H1 (cell line): ENCODE measurements around the gene MOCS3. TPM values are rescaled to one million over a fixed set of nuclear protein-coding genes. Genes with fewer than 3 reads are reported as not detected.

Experiments used
- CTCF ChIA-PET: fragments of 300-600 bp; sonication (Branson Sonifier 250); formaldehyde crosslinking; loops from one replicate; lab custom pipeline; 2021; ENCODE audit not compliant: partially characterized antibody; lab: Charles Lee
- POLR2A ChIA-PET: fragments of 300-600 bp; sonication (Branson Sonifier 250); formaldehyde crosslinking; loops from one replicate; lab custom pipeline; 2021; ENCODE audit warnings: inconsistent platforms; ENCODE audit not compliant: partially characterized antibody; lab: Charles Lee
- DNase-seq, 2 experiments: peaks; one replicate each; pipeline versions ENCODE4 v3.0.0 to v3.0.0-alpha.2; 2010 to 2022; ENCODE audit warnings: low spot score in 2 of 2, low read depth in 1 of 2, mixed read lengths in 1 of 2
- FAIRE-seq: peaks from 2 replicates; lab custom pipeline; 2011; peaks lifted over from hg19 to GRCh38; lab: Jason Lieb, UNC
- H2AFZ ChIP-seq: 2 replicates; pipeline ENCODE4 v1.8.1; 2012; ENCODE audit warnings: low read length, inconsistent platforms
- H2AK5ac ChIP-seq: 2 replicates; pipeline ENCODE4 v1.6.1; 2013; ENCODE audit warnings: low read depth, low read length
- H2BK120ac ChIP-seq: replicated peaks from 2 replicates; pipeline ENCODE3; 2013; ENCODE audit warnings: low read depth, low read length, inconsistent platforms
- H2BK12ac ChIP-seq: 2 replicates; pipeline ENCODE4 v1.6.1; 2013; ENCODE audit warnings: low read depth, low read length
- H2BK15ac ChIP-seq: 2 replicates; pipeline ENCODE4 v1.6.1; 2013; ENCODE audit warnings: low read length
- H2BK20ac ChIP-seq: 2 replicates; pipeline ENCODE4 v1.6.1; 2013; ENCODE audit warnings: low read length
- H2BK5ac ChIP-seq: 2 replicates; pipeline ENCODE4 v1.6.1; 2013; ENCODE audit warnings: low read depth, low read length
- H3K14ac ChIP-seq: 2 replicates; pipeline ENCODE4 v1.6.1; 2013; ENCODE audit warnings: inconsistent platforms; ENCODE audit not compliant: insufficient read length
- H3K18ac ChIP-seq: 2 replicates; pipeline ENCODE4 v1.6.1; 2013; ENCODE audit warnings: low read length; ENCODE audit errors: extremely low read depth
- H3K23ac ChIP-seq: 2 replicates; pipeline ENCODE4 v1.6.1; 2013; ENCODE audit warnings: inconsistent platforms; ENCODE audit not compliant: insufficient read length
- H3K23me2 ChIP-seq: 2 replicates; pipeline ENCODE4 v1.6.1; 2013; ENCODE audit warnings: low read depth, low read length
- H3K27ac ChIP-seq: 2 replicates; pipeline ENCODE4 v1.6.1; 2011; ENCODE audit warnings: low read depth, low read length, inconsistent platforms
- H3K27me3 ChIP-seq, 4 experiments: replicated peaks in 1 of 4; 1 replicate in 1 of 4; 2 replicates in 3 of 4; pipeline versions ENCODE4 v1.6.1 to v1.8.1; 2011 to 2013; ENCODE audit warnings: low read length in 3 of 4, mild to moderate bottlenecking in 3 of 4, inconsistent platforms in 2 of 4, mixed read lengths in 2 of 4, moderate library complexity in 1 of 4; ENCODE audit not compliant: control insufficient read depth in 3 of 4, insufficient read depth in 3 of 4; ENCODE audit errors: extremely low read depth in 1 of 4
- H3K36me3 ChIP-seq, 4 experiments: 2 replicates each; pipeline versions ENCODE4 v1.6.1 to v1.8.1; 2011 to 2013; ENCODE audit warnings: mild to moderate bottlenecking in 4 of 4, low read length in 3 of 4, moderate library complexity in 2 of 4, control low read depth in 1 of 4, inconsistent platforms in 1 of 4; ENCODE audit not compliant: insufficient read depth in 4 of 4, control insufficient read depth in 2 of 4
- H3K4ac ChIP-seq: replicated peaks from 2 replicates; pipeline ENCODE3; 2013; ENCODE audit warnings: low read length, low read depth, mixed read lengths, inconsistent platforms; ENCODE audit not compliant: insufficient read length
- H3K4me1 ChIP-seq, 4 experiments: replicated peaks in 1 of 4; 1 replicate in 1 of 4; 2 replicates in 3 of 4; pipeline versions ENCODE4 v1.6.1 to v1.8.1; 2011 to 2013; ENCODE audit warnings: low read length in 3 of 4, inconsistent platforms in 2 of 4, mixed read lengths in 1 of 4; ENCODE audit not compliant: insufficient read depth in 4 of 4, control insufficient read depth in 3 of 4
- H3K4me2 ChIP-seq, 2 experiments: 2 replicates each; pipeline versions ENCODE4 v1.6.1 to v1.8.1; 2011 to 2013; ENCODE audit warnings: low read depth in 2 of 2, low read length in 2 of 2, control low read depth in 1 of 2, inconsistent platforms in 1 of 2, mild to moderate bottlenecking in 1 of 2; ENCODE audit not compliant: insufficient read depth in 1 of 2
- H3K4me3 ChIP-seq, 4 experiments: fragments of 200-600, 300-600 bp in 1 of 4; sonication (generic), shearing (Covaris generic), sonication (Bioruptor Twin) in 1 of 4; 2 replicates each; pipeline versions ENCODE4 v1.5.1 to v1.8.1; 2011 to 2016; ENCODE audit warnings: low read length in 4 of 4, low read depth in 3 of 4, control low read depth in 2 of 4, inconsistent platforms in 2 of 4, mild to moderate bottlenecking in 2 of 4, mixed read lengths in 1 of 4, moderate library complexity in 1 of 4; ENCODE audit not compliant: insufficient read depth in 2 of 4; ENCODE audit errors: extremely low read depth in 1 of 4
- H3K56ac ChIP-seq: replicated peaks from 2 replicates; pipeline ENCODE3; 2013; ENCODE audit warnings: low read depth, mild to moderate bottlenecking, mixed read lengths, low read length, inconsistent platforms; ENCODE audit not compliant: insufficient read length
- H3K79me1 ChIP-seq: 2 replicates; pipeline ENCODE4 v1.6.1; 2013; ENCODE audit warnings: low read depth, low read length, control low read depth
- H3K79me2 ChIP-seq, 2 experiments: 2 replicates each; pipeline versions ENCODE4 v1.6.1 to v1.8.1; 2012 to 2013; ENCODE audit warnings: low read length in 2 of 2, mild to moderate bottlenecking in 2 of 2, inconsistent platforms in 1 of 2; ENCODE audit not compliant: insufficient read depth in 2 of 2, control insufficient read depth in 1 of 2
- H3K9ac ChIP-seq, 4 experiments: replicated peaks in 1 of 4; 1 replicate in 1 of 4; 2 replicates in 3 of 4; pipeline versions ENCODE4 v1.6.1 to v1.8.1; 2011 to 2013; ENCODE audit warnings: low read depth in 3 of 4, low read length in 3 of 4, control low read depth in 2 of 4, mild to moderate bottlenecking in 2 of 4, moderate library complexity in 2 of 4, inconsistent platforms in 1 of 4; ENCODE audit errors: extremely low read depth in 1 of 4
- H3K9me3 ChIP-seq, 2 experiments: 2 replicates each; pipeline versions ENCODE4 v1.6.1 to v1.8.1; 2012 to 2013; ENCODE audit warnings: mild to moderate bottlenecking in 2 of 2, moderate library complexity in 2 of 2, control low read depth in 1 of 2, inconsistent platforms in 1 of 2, low read depth in 1 of 2, low read length in 1 of 2, mixed read lengths in 1 of 2; ENCODE audit not compliant: insufficient read depth in 2 of 2
- H4K20me1 ChIP-seq, 2 experiments: replicated peaks in 1 of 2; 2 replicates each; pipeline versions ENCODE3 to v1.8.1; 2011 to 2013; ENCODE audit warnings: inconsistent platforms in 2 of 2, low read length in 2 of 2, mild to moderate bottlenecking in 1 of 2; ENCODE audit not compliant: insufficient read depth in 2 of 2, control insufficient read depth in 1 of 2
- H4K5ac ChIP-seq: 2 replicates; pipeline ENCODE4 v1.6.1; 2013; ENCODE audit warnings: low read length, low read depth, mixed read lengths, inconsistent platforms; ENCODE audit not compliant: insufficient read length
- H4K8ac ChIP-seq: 2 replicates; pipeline ENCODE4 v1.8.0; 2013; ENCODE audit warnings: mild to moderate bottlenecking, moderate library complexity, low read length, inconsistent platforms; ENCODE audit not compliant: insufficient read depth; ENCODE audit errors: extremely low read depth
- H4K91ac ChIP-seq: replicated peaks from 2 replicates; pipeline ENCODE3; 2013; ENCODE audit warnings: low read length, mixed read lengths, inconsistent platforms; ENCODE audit not compliant: insufficient read length
- FOSL1 ChIP-seq: IDR thresholded peaks from 2 replicates; pipeline ENCODE4 v1.6.1; 2011; ENCODE audit warnings: mild to moderate bottlenecking, low read depth, low read length, moderate library complexity; ENCODE audit not compliant: insufficient read depth
- GTF2F1 ChIP-seq: IDR thresholded peaks from 2 replicates; pipeline ENCODE4 v1.6.1; 2012; ENCODE audit warnings: low read depth, low read length, improper control_type of control experiment, borderline replicate concordance
- KDM5A ChIP-seq: fragments of 200-600 bp; IDR thresholded peaks from 2 replicates; pipeline ENCODE4 v1.7.1; 2012; ENCODE audit warnings: mild to moderate bottlenecking, low read length, inconsistent platforms, mixed read lengths
- PHF8 ChIP-seq: fragments of 200-600 bp; sonication (generic); conservative IDR thresholded peaks from 2 replicates; pipeline ENCODE4 v1.7.1; 2012; ENCODE audit warnings: low read depth, mild to moderate bottlenecking, inconsistent platforms, low read length, moderate library complexity
- RNF2 ChIP-seq: fragments of 200-900, 300-1000 bp; sonication (generic); IDR thresholded peaks from 2 replicates; pipeline ENCODE4 v1.7.1; 2016; ENCODE audit warnings: borderline replicate concordance, low read depth, mild to moderate bottlenecking, antibody characterized with exemption, low read length; ENCODE audit not compliant: poor library complexity, severe bottlenecking; ENCODE audit errors: missing control alignments
- SIX5 ChIP-seq: IDR thresholded peaks from 2 replicates; pipeline ENCODE4 v1.6.1; 2011; ENCODE audit warnings: mild to moderate bottlenecking, low read depth, low read length
- TEAD4 ChIP-seq: IDR thresholded peaks from 2 replicates; pipeline ENCODE4 v1.6.1; 2012; ENCODE audit warnings: low read depth, low read length, inconsistent platforms, mixed read lengths
- YY1 ChIP-seq: IDR thresholded peaks from 2 replicates; pipeline ENCODE4 v1.6.1; 2011; ENCODE audit warnings: low read depth, mild to moderate bottlenecking, low read length
- WGBS, 2 experiments: shearing (Covaris generic) in 1 of 2; methylation state at CpG; one replicate each; pipeline versions ENCODE4 v1.1.6 to v1.1.7; 2013 to 2015; ENCODE audit warnings: low lambda C conversion rate in 2 of 2, mixed read lengths in 2 of 2, inconsistent platforms in 1 of 2, low coverage in 1 of 2, missing lambda C conversion rate in 1 of 2; ENCODE audit not compliant: insufficient replicate concordance in 2 of 2, insufficient coverage in 1 of 2, insufficient read length in 1 of 2; ENCODE audit errors: extremely low coverage in 1 of 2, missing lambda C conversion rate in 1 of 2; 5-methylcytosine and 5-hydroxymethylcytosine counted together
- polyA plus RNA-seq, 7 experiments: library from polyadenylated mRNA; depleted of rRNA in 3 of 7; stranded (reverse) in 5 of 7; unstranded in 2 of 7; fragments of >200 nt in 5 of 7; fragments of 200-250 nt in 2 of 7; gene quantifications; 1 replicate in 5 of 7; 2 replicates in 1 of 7; 4 replicates in 1 of 7; pipeline versions ENCODE4 v1.2.1 to v1.2.3, GENCODE V29; 2011 to 2013; ENCODE audit warnings: missing spikeins in 2 of 7, mixed read lengths in 2 of 7
- total RNA-seq: library from RNA; stranded (reverse); fragmentation: NEBNext Ultra II Directional; extraction: Animal tissue kit (Norgen Biotek cat#: 25700); gene quantifications from 2 replicates; pipeline ENCODE4 v1.2.1, GENCODE V29; 2021

Gene MOCS3
- total and polyA plus RNA-seq, 2 of the 8 experiments (the other 6 are each of a cell fraction or from before 2014, with no cell fraction given) = 6.2 to 6.3 TPM

DNA sequence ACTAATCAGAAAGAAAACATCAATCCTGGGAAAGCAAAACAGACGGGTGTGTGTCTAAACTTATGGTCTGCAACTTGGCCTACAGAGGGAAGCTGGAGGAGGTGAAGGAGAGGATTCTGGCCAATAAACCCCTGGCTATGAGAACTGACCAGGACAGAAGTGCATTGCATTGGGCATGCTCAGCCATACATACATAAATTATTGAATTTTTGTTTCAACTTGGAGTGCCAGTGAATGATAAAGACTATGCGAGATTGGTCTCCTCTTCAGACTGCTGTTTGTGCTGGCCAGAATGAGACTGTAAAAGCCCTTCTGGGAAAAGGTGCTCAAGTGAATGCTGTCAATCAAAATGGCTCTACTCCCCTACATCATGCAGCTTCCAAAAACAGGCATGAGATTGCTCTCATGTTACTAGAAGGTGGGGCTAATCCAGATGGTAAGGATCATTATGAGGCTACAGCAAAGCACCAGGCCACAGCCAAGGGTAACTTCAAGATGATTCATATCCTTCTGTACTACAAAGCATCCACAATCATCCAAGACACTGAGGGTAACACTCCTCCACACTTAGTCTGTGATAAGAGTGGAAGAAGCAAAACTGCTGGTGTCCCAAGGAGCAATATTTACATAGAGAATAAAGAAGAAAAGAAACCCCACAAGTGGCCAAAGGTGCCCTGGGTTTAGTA, 44.8 kb upstream of the MOCS3 start:
- ChIA-PET CTCF (interaction anchor here (1.1 to 2.3 kb wide), 3 partner anchors 13 to 120 kb away, joined by 4 to 7 read pairs (median 4); no protein-coding TSS in a partner anchor), POLR2A (interaction anchor here (0.6 to 13.0 kb wide), 5 partner anchors 11 to 80 kb away, joined by 3 to 206 read pairs (median 4); partner anchors contain the start of gene ADNP)
- H3K23ac ChIP-seq = no peak overlapping the region
- no peak overlapping the region for H4K8ac ChIP-seq
- peaks cover 71 to 100% of the 10 kb centered on the region in 2 experiments for H3K79me2 ChIP-seq
- H2AK5ac ChIP-seq = no peak overlapping the region
- no peak overlapping the region for H3K9ac ChIP-seq
- H3K4ac ChIP-seq = no peak overlapping the region
- no peak overlapping the region for H2AFZ ChIP-seq
- no peaks in the 10 kb centered on the region for H3K9me3 ChIP-seq
- no peak for TF ChIP-seq PHF8
- TF ChIP-seq SIX5 = no peak
- TF ChIP-seq GTF2F1 = no peak
- no peak for TF ChIP-seq YY1
- no peak for TF ChIP-seq RNF2
- TF ChIP-seq TEAD4 = no peak
- TF ChIP-seq FOSL1 = no peak
- TF ChIP-seq KDM5A = no peak
- H2BK15ac ChIP-seq = no peak overlapping the region
- 84% methylated on average over 2 of the region's 2 CpGs; no CpG with 5 or more reads in 1 of the 2 experiments for WGBS, 2 experiments
- H4K20me1 ChIP-seq = peaks cover 46 to 63% of the 10 kb centered on the region in 2 experiments
- H3K4me3 ChIP-seq = no peak overlapping the region
- FAIRE-seq (no peak), DNase-seq (no peak)
- peaks cover 0 to 12% (median 2%) of the 10 kb centered on the region in 4 experiments; a peak in 3 of 7 replicates for H3K4me1 ChIP-seq
- no peak overlapping the region for H4K5ac ChIP-seq
- no peak overlapping the region for H3K4me2 ChIP-seq
- no peak overlapping the region for H3K27ac ChIP-seq
- no peak overlapping the region for H2BK20ac ChIP-seq
- peaks cover 0 to 19% (median 3%) of the 10 kb centered on the region in 4 experiments; a peak in 4 of 8 replicates for H3K36me3 ChIP-seq
- H3K18ac ChIP-seq = no peak overlapping the region
- H2BK120ac ChIP-seq = no peak overlapping the region
- no peak overlapping the region for H2BK12ac ChIP-seq
- H3K56ac ChIP-seq = no peak overlapping the region
- H2BK5ac ChIP-seq = no peak overlapping the region
- 0 out of 2 replicates have a peak, but pooled peaks cover 2% of the 10 kb centered on the region for H3K79me1 ChIP-seq
- H4K91ac ChIP-seq = no peak overlapping the region
- H3K23me2 ChIP-seq = no peaks in the 10 kb centered on the region
- no peaks in the 10 kb centered on the region for H3K27me3 ChIP-seq
- H3K14ac ChIP-seq = no peak overlapping the region
